Epithelial cell of proximal tubule (primary cell): ENCODE results near the gene NR2C2. TPM values are rescaled to one million over a fixed set of nuclear protein-coding genes. Genes with fewer than 3 reads are reported as not detected.

Source experiments
- DNase-seq: peaks from one replicate; pipeline ENCODE4 v3.0.0-alpha.2; 2011; ENCODE audit warnings: low read depth
- H3K4me3 ChIP-seq: 2 replicates; pipeline ENCODE4 v1.5.1; 2011; ENCODE audit warnings: low read depth, mild to moderate bottlenecking, low read length
- CTCF ChIP-seq: conservative IDR thresholded peaks from 2 replicates; pipeline ENCODE4 v1.5.1; 2012; ENCODE audit warnings: low read depth, mild to moderate bottlenecking, low read length
- total RNA-seq: library from RNA; depleted of rRNA; stranded (reverse); fragments of >200 nt; gene quantifications from 2 replicates; pipeline ENCODE4 v1.2.3, GENCODE V29; 2015

The NR2C2 gene
- total RNA-seq, 1 donor from 2014 or later = 16.3 TPM

GRCh38 chr3:14929310-14930074 is 17.9 kb upstream of the NR2C2 start:
- no peak for DNase-seq
- TF ChIP-seq CTCF = no peak
- H3K4me3 ChIP-seq = no peak overlapping the region

- H3K4me3 ChIP-seq = no peak overlapping the region
- no peak for DNase-seq
- TF ChIP-seq CTCF = no peak
Measured at GRCh38 chr3:14933820-14934425, 13.5 kb upstream of the NR2C2 start.

GRCh38 chr3:14935592-14936345 is 11.6 kb upstream of the NR2C2 start:
- no peak for DNase-seq
- no peak overlapping the region for H3K4me3 ChIP-seq
- no peak for TF ChIP-seq CTCF

GRCh38 chr3:14938954-14939353 is 8.4 kb upstream of the NR2C2 start:
- H3K4me3 ChIP-seq = no peak overlapping the region
- no peak for TF ChIP-seq CTCF
- no peak for DNase-seq

- H3K4me3 ChIP-seq = no peak overlapping the region
- no peak for TF ChIP-seq CTCF
Measured at GRCh38 chr3:14941871-14942270, 5.5 kb upstream of the NR2C2 start.

GRCh38 chr3:14943042-14943441 is 4.3 kb upstream of the NR2C2 start:
- DNase-seq = no peak
- no peak for TF ChIP-seq CTCF
- H3K4me3 ChIP-seq = no peak overlapping the region

More at GRCh38 chr3:14941871-14942270, 5.5 kb upstream of the NR2C2 start:
- no peak for DNase-seq
